WI38 (cell line): Measurements from ENCODE around the gene MOB3A.

Experiments
- H3K4me3 ChIP-seq: 2 replicates; pipeline ENCODE4 v1.5.1; 2011; ENCODE audit warnings: low read depth, mild to moderate bottlenecking, control low read depth, low read length
- CTCF ChIP-seq: IDR thresholded peaks from 2 replicates; pipeline ENCODE4 v1.5.1; 2012; ENCODE audit warnings: low read depth, mild to moderate bottlenecking, control low read depth, low read length

Gene MOB3A

GRCh38 chr19:2077833-2078619 is 18.1 kb downstream of the MOB3A start:
- TF ChIP-seq CTCF = no peak
- H3K4me3 ChIP-seq = no peak overlapping the region

- no peak overlapping the region for H3K4me3 ChIP-seq
- TF ChIP-seq CTCF = no peak
Observed at GRCh38 chr19:2077398-2077797, 18.7 kb downstream of the MOB3A start.

- no peak overlapping the region for H3K4me3 ChIP-seq
- no peak for TF ChIP-seq CTCF
Observed at GRCh38 chr19:2076526-2076944, 19.6 kb downstream of the MOB3A start.

GRCh38 chr19:2072757-2073551 is 23.2 kb downstream of the MOB3A start:
- H3K4me3 ChIP-seq = no peak overlapping the region
- TF ChIP-seq CTCF = no peak

GRCh38 chr19:2070986-2071673 is 25.0 kb downstream of the MOB3A start:
- H3K4me3 ChIP-seq = no peak overlapping the region
- TF ChIP-seq CTCF = no peak

GRCh38 chr19:2070436-2070827 is 25.7 kb downstream of the MOB3A start:
- TF ChIP-seq CTCF = no peak
- no peak overlapping the region for H3K4me3 ChIP-seq
